HepG2 (cell line): ENCODE data around the gene YIPF3. TPM values are rescaled to one million over a fixed set of nuclear protein-coding genes. Genes with fewer than 3 reads are reported as not detected.

ENCODE experiments used
- ATAC-seq: fragments of 200-7000 bp; cut with Tn5 transposase; 3 replicates; pipeline ENCODE4 v1.9.1; 2020; ENCODE audit warnings: mild to moderate bottlenecking, moderate library complexity
- BruUV-seq: library from RNA; stranded (reverse); fragments of 400-500 nt; replicated peaks from 2 replicates; lab custom pipeline; 2021; lab: Mats Ljungman, UMichigan
- CTCF ChIA-PET: fragments of 300-600 bp; formaldehyde crosslinking; extraction: SDS; loops from one replicate; lab custom pipeline; 2021; ENCODE audit warnings: low total read pairs, inconsistent platforms, low intra/inter-chr PET ratio; lab: Yijun Ruan, JAX
- POLR2A ChIA-PET: fragments of 350-600 bp; sonication (Branson Sonifier 250); formaldehyde crosslinking; loops from one replicate; lab custom pipeline; 2020; ENCODE audit warnings: antibody characterized with exemption, inconsistent platforms; lab: Yijun Ruan, JAX
- DNase-seq: peaks from one replicate; pipeline ENCODE4 v3.0.0-alpha.2; 2015; ENCODE audit warnings: low spot score
- FAIRE-seq: peaks from 3 replicates; lab custom pipeline; 2011; peaks lifted over from hg19 to GRCh38; lab: Jason Lieb, UNC
- H2AFZ ChIP-seq: one replicate; pipeline ENCODE4 v1.6.1; 2011; ENCODE audit warnings: low read length, inconsistent platforms
- H3K27ac ChIP-seq: fragments of 300-600 bp; 3 replicates; pipeline ENCODE4 v1.8.0; 2011; ENCODE audit warnings: mixed run types, mild to moderate bottlenecking, mixed read lengths, low read length, inconsistent platforms; ENCODE audit not compliant: insufficient read depth; ENCODE audit errors: extremely low read length
- H3K27me3 ChIP-seq, 2 experiments: fragments of 200-600 bp in 1 of 2; 2 replicates in 1 of 2; 3 replicates in 1 of 2; pipeline versions ENCODE4 v1.6.0 to v1.8.0; 2011; ENCODE audit warnings: low read length in 2 of 2, mild to moderate bottlenecking in 2 of 2, moderate library complexity in 2 of 2, inconsistent platforms in 1 of 2; ENCODE audit not compliant: insufficient read depth in 2 of 2, control insufficient read depth in 1 of 2
- H3K36me3 ChIP-seq, 2 experiments: fragments of 200-600 bp in 1 of 2; replicated peaks in 1 of 2; 2 replicates in 1 of 2; 3 replicates in 1 of 2; pipeline versions ENCODE4 v1.5.1 to v1.8.0; 2011; ENCODE audit warnings: low read length in 2 of 2, inconsistent platforms in 1 of 2; ENCODE audit not compliant: insufficient read depth in 2 of 2, control insufficient read depth in 1 of 2
- H3K4me1 ChIP-seq: 2 replicates; pipeline ENCODE4 v1.5.1; 2012; ENCODE audit warnings: low read length, inconsistent platforms; ENCODE audit not compliant: insufficient read depth
- H3K4me2 ChIP-seq: 2 replicates; pipeline ENCODE4 v1.6.0; 2011; ENCODE audit warnings: low read depth, low read length, inconsistent platforms
- H3K4me3 ChIP-seq, 3 experiments: fragments of 200-600 bp in 1 of 3; sonication (generic), shearing (Covaris generic) in 1 of 3; replicated peaks in 1 of 3; 2 replicates each; pipeline ENCODE4 v1.5.1; 2011 to 2016; ENCODE audit warnings: low read length in 3 of 3, inconsistent platforms in 2 of 3, low read depth in 2 of 3, mild to moderate bottlenecking in 2 of 3, control low read depth in 1 of 3, mixed read lengths in 1 of 3; ENCODE audit not compliant: insufficient read depth in 1 of 3
- H3K79me2 ChIP-seq: one replicate; pipeline ENCODE4 v1.6.1; 2011; ENCODE audit warnings: low read length, inconsistent platforms; ENCODE audit not compliant: insufficient read depth
- H3K9ac ChIP-seq: 2 replicates; pipeline ENCODE4 v1.6.0; 2011; ENCODE audit warnings: mild to moderate bottlenecking, low read depth, low read length, inconsistent platforms; ENCODE audit not compliant: insufficient read depth
- H3K9me3 ChIP-seq: 2 replicates; pipeline ENCODE4 v1.5.1; 2012; ENCODE audit warnings: mild to moderate bottlenecking, low read length
- H4K20me1 ChIP-seq: 2 replicates; pipeline ENCODE4 v1.6.0; 2011; ENCODE audit warnings: inconsistent platforms, mild to moderate bottlenecking, low read length, moderate library complexity; ENCODE audit not compliant: insufficient read depth
- PHF8 ChIP-seq: sonication (generic); formaldehyde crosslinking; IDR thresholded peaks from 2 replicates; pipeline ENCODE4 v1.5.0; 2020; ENCODE audit warnings: missing genetic modification reagents
- ZNF263 ChIP-seq: sonication (generic); formaldehyde crosslinking; IDR thresholded peaks from 2 replicates; pipeline ENCODE4 v1.4.0; 2020; ENCODE audit warnings: missing genetic modification reagents
- ZNF335 ChIP-seq: sonication (generic); formaldehyde crosslinking; IDR thresholded peaks from 2 replicates; pipeline ENCODE4 v1.4.0; 2020; ENCODE audit warnings: missing genetic modification reagents
- ZNF362 ChIP-seq: sonication (generic); formaldehyde crosslinking; IDR thresholded peaks from 2 replicates; pipeline ENCODE4 v1.4.0; 2020; ENCODE audit warnings: missing genetic modification reagents, mild to moderate bottlenecking, borderline replicate concordance
- WGBS: methylation state at CpG from one replicate; pipeline ENCODE4 v1.1.6; 2017; ENCODE audit warnings: low lambda C conversion rate; 5-methylcytosine and 5-hydroxymethylcytosine counted together
- in situ Hi-C: cut with HindIII; loops from 2 replicates; pipeline ENCODE4 v1.10.0; 2017; ENCODE audit warnings: low pct_unique_long_range_greater_than_20kb; ENCODE audit not compliant: extremely low pct_ligation_motif_present
- intact Hi-C: fragments of 100-400 bp; cut with micrococcal nuclease; formaldehyde crosslinking; loops from one replicate; pipeline ENCODE4 v1.10.0; 2022; ENCODE audit not compliant: unreplicated experiment
- polyA plus RNA-seq, 8 experiments: library from polyadenylated mRNA; depleted of rRNA in 3 of 8; stranded (reverse) in 7 of 8; unstranded in 1 of 8; fragments of >200 nt; fragmentation: Illumina TruSeq in 4 of 8; extraction: Trizol in 4 of 8; gene quantifications; 2 replicates each; pipeline versions ENCODE4 v1.2.1 to v1.2.3, GENCODE V29; 2011 to 2016; ENCODE audit warnings: low read depth in 4 of 8, missing spikeins in 1 of 8, mixed read lengths in 1 of 8; ENCODE audit not compliant: insufficient read depth in 1 of 8
- total RNA-seq, 5 experiments: library from RNA; depleted of rRNA; stranded (reverse); fragments of >200 nt; fragmentation: Illumina TruSeq; extraction: Trizol; gene quantifications; 2 replicates each; pipeline ENCODE4 v1.2.3, GENCODE V29; 2016; ENCODE audit warnings: low read depth in 1 of 5

YIPF3 gene
- total and polyA plus RNA-seq, 2 of the 13 experiments (the other 11 are each of a cell fraction or from before 2014, with no cell fraction given), result 107 to 206 TPM

- in situ Hi-C loops, result no loop called here
- 0 out of 3 replicates have a peak, but pooled peaks have one; percentile 16 for ATAC-seq
- WGBS, result 0% methylated on average over 1 of the region's 1 CpG
Observed at GRCh38 chr6:43471399-43471798, 45.3 kb downstream of the YIPF3 start.

GRCh38 chr6:43469947-43470346 is 46.8 kb downstream of the YIPF3 start:
- Histone ChIP-seq H3K9me3 (no peaks in the 10 kb centered on the region), H3K4me2 (no peak overlapping the region), H4K20me1 (no peaks in the 10 kb centered on the region), H3K79me2 (no peaks in the 10 kb centered on the region), H3K4me1 (no peaks in the 10 kb centered on the region; the same call in 1 of the 2 replicates), H2AFZ (no peak overlapping the region), H3K9ac (no peak overlapping the region), H3K27ac (no peak overlapping the region), H3K36me3 (no peaks in the 10 kb centered on the region), H3K4me3 (no peak overlapping the region), H3K27me3 (peaks cover 0 to 17% of the 10 kb centered on the region in 2 experiments; a peak in 2 of 5 replicates)
- 41% methylated on average over 7 of the region's 7 CpGs for WGBS
- intact Hi-C loops, result no loop called here
- TF ChIP-seq ZNF362 (CRISPR knock-in tag) (peak; percentile 36; the same call in 1 of the 2 replicates), ZNF335 (no peak)
- peak; percentile 26; the same call in 1 of the 3 replicates for ATAC-seq
- no peak for FAIRE-seq
- in situ Hi-C loops, result no loop called here
- ChIA-PET POLR2A (no interaction called here), CTCF (interaction anchor here (1.1 kb wide), 1 partner anchor 26 kb away, joined by 3 read pairs; no protein-coding TSS in a partner anchor)
- DNase-seq, result no peak
- BruUV-seq, result no TSS peak

More at GRCh38 chr6:43471399-43471798, 45.3 kb downstream of the YIPF3 start:
- H3K27ac ChIP-seq, result no peak overlapping the region
- no TSS peak for BruUV-seq
- TF ChIP-seq PHF8 (CRISPR knock-in tag) (no peak), ZNF263 (CRISPR knock-in tag) (peak; percentile 87)
- DNase-seq (no peak), FAIRE-seq (no peak)
- H3K4me3 ChIP-seq, result no peak overlapping the region
- H3K36me3 ChIP-seq, result no peaks in the 10 kb centered on the region
- no peak overlapping the region for H3K4me2 ChIP-seq
- intact Hi-C loops, result no loop called here
- H2AFZ ChIP-seq, result no peak overlapping the region
- no peaks in the 10 kb centered on the region for H3K79me2 ChIP-seq
- ChIA-PET POLR2A (interaction anchor here (1.3 kb wide), 1 partner anchor 34 kb away, joined by 4 read pairs; no protein-coding TSS in a partner anchor), CTCF (no interaction called here)
- no peak overlapping the region for H3K9ac ChIP-seq
- peaks cover 0 to 17% of the 10 kb centered on the region in 2 experiments; a peak in 2 of 5 replicates for H3K27me3 ChIP-seq
- no peaks in the 10 kb centered on the region for H4K20me1 ChIP-seq
- H3K9me3 ChIP-seq, result no peaks in the 10 kb centered on the region
- H3K4me1 ChIP-seq, result no peaks in the 10 kb centered on the region; the same call in 1 of the 2 replicates
